ENCODE data around the gene DNAJB4.

- TF ChIP-seq, protein P1, sequence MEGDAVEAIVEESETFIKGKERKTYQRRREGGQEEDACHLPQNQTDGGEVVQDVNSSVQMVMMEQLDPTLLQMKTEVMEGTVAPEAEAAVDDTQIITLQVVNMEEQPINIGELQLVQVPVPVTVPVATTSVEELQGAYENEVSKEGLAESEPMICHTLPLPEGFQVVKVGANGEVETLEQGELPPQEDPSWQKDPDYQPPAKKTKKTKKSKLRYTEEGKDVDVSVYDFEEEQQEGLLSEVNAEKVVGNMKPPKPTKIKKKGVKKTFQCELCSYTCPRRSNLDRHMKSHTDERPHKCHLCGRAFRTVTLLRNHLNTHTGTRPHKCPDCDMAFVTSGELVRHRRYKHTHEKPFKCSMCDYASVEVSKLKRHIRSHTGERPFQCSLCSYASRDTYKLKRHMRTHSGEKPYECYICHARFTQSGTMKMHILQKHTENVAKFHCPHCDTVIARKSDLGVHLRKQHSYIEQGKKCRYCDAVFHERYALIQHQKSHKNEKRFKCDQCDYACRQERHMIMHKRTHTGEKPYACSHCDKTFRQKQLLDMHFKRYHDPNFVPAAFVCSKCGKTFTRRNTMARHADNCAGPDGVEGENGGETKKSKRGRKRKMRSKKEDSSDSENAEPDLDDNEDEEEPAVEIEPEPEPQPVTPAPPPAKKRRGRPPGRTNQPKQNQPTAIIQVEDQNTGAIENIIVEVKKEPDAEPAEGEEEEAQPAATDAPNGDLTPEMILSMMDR (IDR thresholded peaks at IDR 0.05): no peak
- no peak for TF ChIP-seq POLR2A (IDR thresholded peaks at IDR 0.05)
Observed at GRCh38 chr1:77987919-77988318, 16.8 kb upstream of the DNAJB4 start.

All from thyroid gland (tissue), 4 donors.